ENCODE data around the gene BRIX1.

Gene BRIX1

GRCh38 chr5:34957857-34958690 is 42.6 kb downstream of the BRIX1 start:
- no peaks in the 10 kb centered on the region for H3K79me2 ChIP-seq (ENCODE audit: insufficient read depth, low read depth)
- H3K4me2 ChIP-seq: peak overlapping the region; percentile 41
- no peaks in the 10 kb centered on the region for H3K27me3 ChIP-seq (ENCODE audit: insufficient read depth, low read depth)
- peak overlapping the region; percentile 20; the same call in 1 of the 2 replicates for H3K27ac ChIP-seq
- no peaks in the 10 kb centered on the region for H4K20me1 ChIP-seq (ENCODE audit: insufficient read depth)
- H3K4me3 ChIP-seq (IDR thresholded peaks at IDR 0.05; ENCODE audit: insufficient read depth, low read depth, low read length): no peak overlapping the region
- H3K4me1 ChIP-seq (ENCODE audit: low read depth, poor library complexity, severe bottlenecking): peaks cover 42% of the 10 kb centered on the region
- no peak overlapping the region for H2AFZ ChIP-seq (ENCODE audit: low read depth)
- no peak overlapping the region for H3K9ac ChIP-seq
- H3K36me3 ChIP-seq (ENCODE audit: insufficient read depth): no peaks in the 10 kb centered on the region
- TF ChIP-seq CTCF (conservative IDR thresholded peaks at IDR 0.05; ENCODE audit: low read depth, low read length): peak; percentile 69

- Histone ChIP-seq H3K27ac (peak overlapping the region; percentile 20; the same call in 1 of the 2 replicates), H3K36me3 (ENCODE audit: insufficient read depth) (no peaks in the 10 kb centered on the region), H3K79me2 (ENCODE audit: insufficient read depth, low read depth) (no peaks in the 10 kb centered on the region), H3K9ac (no peak overlapping the region), H3K4me1 (ENCODE audit: low read depth, poor library complexity, severe bottlenecking) (peaks cover 42% of the 10 kb centered on the region), H3K27me3 (ENCODE audit: insufficient read depth, low read depth) (no peaks in the 10 kb centered on the region), H3K4me3 (IDR thresholded peaks at IDR 0.05; ENCODE audit: insufficient read depth, low read depth, low read length) (no peak overlapping the region), H2AFZ (ENCODE audit: low read depth) (no peak overlapping the region), H3K4me2 (peak overlapping the region; percentile 41), H4K20me1 (ENCODE audit: insufficient read depth) (no peaks in the 10 kb centered on the region)
- TF ChIP-seq CTCF (conservative IDR thresholded peaks at IDR 0.05; ENCODE audit: low read depth, low read length): no peak
Measured at GRCh38 chr5:34959323-34959722, 43.8 kb downstream of the BRIX1 start.

GRCh38 chr5:34967540-34967939 is 52.0 kb downstream of the BRIX1 start:
- no peak overlapping the region for H2AFZ ChIP-seq (ENCODE audit: low read depth)

GRCh38 chr5:34968258-34968657 is 52.7 kb downstream of the BRIX1 start:
- H3K9ac ChIP-seq: no peak overlapping the region
- H2AFZ ChIP-seq (ENCODE audit: low read depth): no peak overlapping the region
- no peaks in the 10 kb centered on the region for H3K79me2 ChIP-seq (ENCODE audit: insufficient read depth, low read depth)
- H3K4me2 ChIP-seq: no peak overlapping the region
- TF ChIP-seq CTCF (conservative IDR thresholded peaks at IDR 0.05; ENCODE audit: low read depth, low read length): no peak
- H3K4me1 ChIP-seq (ENCODE audit: low read depth, poor library complexity, severe bottlenecking): no peaks in the 10 kb centered on the region
- no peaks in the 10 kb centered on the region for H4K20me1 ChIP-seq (ENCODE audit: insufficient read depth)
- H3K36me3 ChIP-seq (ENCODE audit: insufficient read depth): no peaks in the 10 kb centered on the region
- no peak overlapping the region for H3K27ac ChIP-seq
- H3K4me3 ChIP-seq (IDR thresholded peaks at IDR 0.05; ENCODE audit: insufficient read depth, low read depth, low read length): no peak overlapping the region
- H3K27me3 ChIP-seq (ENCODE audit: insufficient read depth, low read depth): no peaks in the 10 kb centered on the region

More at GRCh38 chr5:34967540-34967939, 52.0 kb downstream of the BRIX1 start:
- no peaks in the 10 kb centered on the region for H3K36me3 ChIP-seq (ENCODE audit: insufficient read depth)
- no peak overlapping the region for H3K27ac ChIP-seq
- H3K4me3 ChIP-seq (IDR thresholded peaks at IDR 0.05; ENCODE audit: insufficient read depth, low read depth, low read length): no peak overlapping the region
- H3K27me3 ChIP-seq (ENCODE audit: insufficient read depth, low read depth): no peaks in the 10 kb centered on the region
- no peaks in the 10 kb centered on the region for H4K20me1 ChIP-seq (ENCODE audit: insufficient read depth)
- H3K9ac ChIP-seq: no peak overlapping the region
- no peaks in the 10 kb centered on the region for H3K4me1 ChIP-seq (ENCODE audit: low read depth, poor library complexity, severe bottlenecking)
- no peak overlapping the region for H3K4me2 ChIP-seq
- TF ChIP-seq CTCF (conservative IDR thresholded peaks at IDR 0.05; ENCODE audit: low read depth, low read length): no peak
- no peaks in the 10 kb centered on the region for H3K79me2 ChIP-seq (ENCODE audit: insufficient read depth, low read depth)

All from KMS-11 (cell line).